GM21576 (cell line): Measurements from ENCODE around the gene DUSP3.
A peak's percentile ranks its signal among the peaks of the same experiment; 100 is the strongest.
"Not testable (repeated sequence)": the region's sequence is repeated elsewhere in the genome, so short reads cannot be mapped to it uniquely, and the experiment has no call there.

Experiments used
- ATAC-seq: cut with Tn5 transposase; IDR thresholded peaks from one replicate; pipeline ENCODE4 v1.9.1; 2021; ENCODE audit warnings: mild to moderate bottlenecking, moderate library complexity; ENCODE audit not compliant: unreplicated experiment

The DUSP3 gene

DNA sequence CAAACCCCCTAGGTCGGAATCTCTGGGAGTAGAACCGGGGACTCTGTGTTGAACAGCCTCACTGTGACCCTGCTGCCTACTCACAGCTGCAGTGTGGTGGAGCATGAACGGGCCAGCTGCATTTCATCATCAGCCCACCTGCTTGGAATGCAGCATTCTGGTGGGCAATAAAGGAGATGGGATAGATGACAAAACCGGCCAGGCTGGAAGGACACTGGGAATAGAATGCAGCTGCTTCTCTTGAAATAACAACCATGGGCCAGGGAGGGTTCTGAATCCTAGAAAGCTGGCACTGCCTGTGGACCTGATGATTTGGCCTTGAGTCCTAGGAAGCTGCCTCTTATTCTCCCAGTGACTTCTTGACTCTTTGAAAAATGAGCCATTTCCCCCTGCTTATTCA, 25.0 kb upstream of the DUSP3 start:
- no peak for ATAC-seq

DNA sequence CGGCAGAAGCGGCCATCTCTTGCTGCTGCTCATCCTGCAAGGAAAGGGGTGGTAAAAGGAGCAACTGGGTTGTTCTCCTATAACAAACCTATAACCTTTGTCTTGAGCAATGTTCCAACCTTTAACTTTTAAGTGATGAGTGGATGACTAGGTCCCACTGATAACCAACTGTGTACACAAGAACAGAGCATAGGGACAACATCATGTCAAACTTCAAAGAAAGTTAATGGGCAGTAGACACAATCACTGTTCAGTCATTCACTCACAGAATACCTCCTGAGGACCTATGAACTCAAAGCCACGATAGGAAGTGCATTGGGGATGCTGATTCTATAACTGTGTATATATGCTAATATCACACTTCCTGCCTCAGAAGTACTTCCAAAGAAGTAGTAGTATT, 23.1 kb upstream of the DUSP3 start:
- no peak for ATAC-seq

DNA sequence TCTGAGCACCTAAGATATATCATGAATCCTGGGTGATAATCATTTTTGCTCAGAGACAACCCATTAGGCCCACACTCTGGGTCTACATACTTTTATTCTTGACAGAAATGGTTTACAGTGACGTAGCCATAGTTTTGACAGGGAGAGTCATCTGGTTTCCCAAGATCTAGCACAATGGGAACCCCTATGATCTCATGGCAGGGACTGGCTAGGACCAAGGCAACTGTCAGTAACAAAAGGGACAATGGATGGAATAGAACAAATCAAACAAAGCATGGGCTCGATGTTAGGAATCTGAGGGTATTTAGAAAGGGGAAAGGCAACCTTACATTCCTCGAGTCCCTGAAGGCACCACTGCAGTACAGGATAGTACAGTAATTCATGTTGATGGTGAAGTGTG, 22.0 kb upstream of the DUSP3 start:
- ATAC-seq: no peak

DNA sequence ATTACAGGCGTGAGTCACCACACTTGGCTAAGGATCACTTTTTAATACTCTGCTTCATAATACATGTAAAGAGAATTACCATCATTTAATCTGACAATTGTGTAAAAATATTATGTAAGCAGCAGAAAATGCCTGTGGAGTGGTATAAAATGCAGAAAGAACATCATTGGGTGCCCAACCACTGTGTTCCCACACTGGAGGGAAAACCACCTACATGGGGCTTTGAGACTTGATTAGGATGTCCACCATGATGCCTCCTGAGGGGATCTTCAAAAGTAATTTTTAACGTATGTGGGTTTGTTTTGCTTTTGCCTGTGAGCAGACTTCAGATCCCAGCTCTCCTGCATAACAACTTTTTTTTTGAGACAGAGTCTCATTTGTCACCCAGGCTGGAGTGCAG, 20.3 kb upstream of the DUSP3 start:
- no peak for ATAC-seq

DNA sequence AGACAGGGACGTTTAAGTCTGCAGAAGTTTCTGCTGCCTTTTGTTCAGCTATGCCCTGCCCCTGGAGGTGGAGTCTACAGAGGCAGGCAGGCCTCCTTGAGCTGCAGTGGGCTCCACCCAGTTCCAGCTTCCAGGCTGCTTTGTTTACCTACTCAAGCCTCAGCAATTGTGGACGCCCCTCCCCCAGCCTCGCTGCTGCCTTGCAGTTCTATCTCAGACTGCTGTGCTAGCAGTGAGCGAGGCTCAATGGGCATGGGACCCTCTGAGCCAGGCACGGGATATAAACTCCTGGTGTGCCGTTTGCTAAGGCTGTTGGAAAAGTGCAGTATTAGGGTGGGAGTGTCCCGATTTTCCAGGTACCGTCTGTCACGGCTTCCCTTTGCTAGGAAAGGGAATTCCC, 19.2 kb upstream of the DUSP3 start:
- not testable (repeated sequence) for ATAC-seq

DNA sequence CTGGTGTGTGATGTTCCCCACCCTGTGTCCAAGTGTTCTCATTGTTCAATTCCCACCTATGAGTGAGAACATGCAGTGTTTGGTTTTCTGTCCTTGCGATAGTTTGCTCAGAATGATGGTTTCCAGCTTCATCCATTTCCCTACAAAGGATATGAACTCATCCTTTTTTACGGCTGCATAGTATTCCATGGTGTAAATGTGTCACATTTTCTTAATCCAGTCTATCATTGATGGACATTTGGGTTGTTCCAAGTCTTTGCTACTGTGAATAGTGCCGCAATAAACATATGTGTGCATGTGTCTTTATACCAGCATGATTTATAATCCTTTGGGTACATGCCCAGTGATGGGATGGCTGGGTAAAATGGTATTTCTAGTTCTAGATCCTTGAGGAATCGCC, 13.9 kb upstream of the DUSP3 start:
- not testable (repeated sequence) for ATAC-seq

DNA sequence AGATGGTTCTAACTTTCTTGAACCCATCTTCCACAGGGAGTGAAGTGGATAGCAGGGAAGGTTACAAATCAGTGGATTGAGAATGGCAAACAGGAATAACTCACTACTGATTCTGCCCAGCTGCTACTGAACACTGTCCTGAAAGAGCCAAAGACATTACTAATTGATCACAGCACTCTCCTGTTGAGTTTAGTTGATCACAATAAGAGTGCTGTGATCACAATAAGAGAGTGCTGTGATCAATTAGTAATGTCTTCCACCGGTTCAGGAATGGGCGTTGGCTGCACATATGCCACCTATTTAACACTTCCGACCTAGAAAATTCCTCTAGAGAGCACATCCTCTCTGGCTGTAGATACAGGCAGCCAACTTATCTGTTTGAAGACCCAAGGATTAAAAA, 12.8 kb upstream of the DUSP3 start:
- ATAC-seq: no peak

DNA sequence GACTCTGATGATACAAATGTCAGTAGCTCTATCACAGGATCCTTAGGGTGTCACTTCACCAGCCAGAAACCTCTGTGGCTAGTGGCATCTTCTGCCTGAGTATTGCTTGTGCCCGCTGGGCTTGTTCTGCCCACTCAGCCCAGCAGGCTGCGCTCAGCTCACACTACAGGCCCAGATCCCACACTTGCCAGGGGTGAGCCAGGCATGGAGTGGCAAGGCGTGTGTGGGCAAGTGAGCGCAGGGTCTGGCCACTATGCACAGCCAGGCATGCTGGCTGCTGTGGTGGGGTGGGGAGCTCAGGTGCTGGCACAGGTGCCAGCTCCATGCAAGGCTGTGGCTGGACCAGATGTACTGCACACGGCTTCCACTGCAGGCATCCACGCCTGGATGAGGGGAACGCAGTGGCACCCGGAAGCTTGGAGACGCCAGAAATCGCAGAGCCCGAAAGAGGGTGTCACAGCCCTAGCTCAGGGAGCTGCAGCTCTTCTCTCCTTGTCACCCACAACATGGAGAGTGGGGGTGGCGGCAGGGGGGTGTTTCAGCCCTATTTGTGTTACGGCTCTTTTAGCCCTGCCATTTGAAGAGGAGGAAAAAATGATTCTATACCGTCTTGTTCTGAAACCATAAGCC, 11.6 kb upstream of the DUSP3 start:
- no peak for ATAC-seq

DNA sequence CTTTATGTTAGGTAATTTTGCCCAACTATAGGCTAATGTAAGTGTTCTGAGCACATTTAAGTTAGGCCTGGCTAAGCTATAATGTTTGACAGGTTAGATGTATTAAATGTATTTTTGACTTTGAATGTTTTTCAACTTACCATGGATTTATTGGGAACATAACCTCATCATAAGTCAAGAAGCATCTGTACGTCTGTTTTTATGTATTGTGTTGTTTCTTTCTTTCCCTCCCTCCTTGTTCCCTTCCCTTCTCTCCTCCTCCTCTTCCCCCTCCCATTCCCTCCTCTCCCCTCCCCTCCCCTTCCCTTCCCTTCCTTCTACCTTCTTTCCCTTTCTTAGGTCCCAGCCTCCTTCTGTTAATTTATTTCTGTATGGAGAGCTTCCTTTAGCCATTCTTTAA, 10.7 kb upstream of the DUSP3 start:
- no peak for ATAC-seq

DNA sequence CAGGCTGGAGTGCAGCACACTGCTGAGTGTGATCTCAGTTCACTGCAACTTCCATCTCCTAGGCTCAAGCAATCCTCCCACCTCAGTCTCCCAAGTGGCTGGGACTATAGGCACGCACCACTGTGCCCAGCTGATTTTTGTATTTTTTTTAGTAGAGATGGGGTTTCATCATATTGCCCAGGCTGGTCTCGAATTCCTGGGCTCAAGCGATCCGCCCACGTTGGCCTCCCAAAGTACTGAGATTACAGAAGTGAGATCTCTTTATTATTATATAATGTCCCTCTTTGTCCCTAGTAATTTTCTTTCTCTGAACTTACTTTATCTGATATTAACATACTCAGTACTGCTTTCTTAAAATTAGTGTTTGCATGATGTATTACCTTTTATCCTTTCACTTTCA, 9.8 kb upstream of the DUSP3 start:
- no peak for ATAC-seq

DNA sequence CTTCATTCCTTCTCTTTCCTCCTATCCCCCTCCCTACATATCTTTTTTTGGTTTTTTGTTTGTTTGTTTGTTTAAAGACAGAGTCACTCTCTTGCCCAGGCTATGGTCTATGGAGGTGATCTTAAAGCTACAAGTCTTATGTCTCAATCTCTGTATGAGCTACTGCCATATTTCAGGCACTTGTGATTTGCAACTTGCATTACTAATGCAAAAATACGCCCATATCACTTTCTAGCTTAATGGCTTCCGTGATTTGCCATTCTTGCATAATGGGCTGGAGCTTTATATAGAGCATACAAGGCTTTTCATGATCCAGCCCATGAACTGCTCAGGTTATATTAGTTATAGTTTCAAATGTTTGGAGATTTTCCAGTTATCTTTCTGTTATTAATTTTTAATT, 9.0 kb upstream of the DUSP3 start:
- ATAC-seq: no peak

DNA sequence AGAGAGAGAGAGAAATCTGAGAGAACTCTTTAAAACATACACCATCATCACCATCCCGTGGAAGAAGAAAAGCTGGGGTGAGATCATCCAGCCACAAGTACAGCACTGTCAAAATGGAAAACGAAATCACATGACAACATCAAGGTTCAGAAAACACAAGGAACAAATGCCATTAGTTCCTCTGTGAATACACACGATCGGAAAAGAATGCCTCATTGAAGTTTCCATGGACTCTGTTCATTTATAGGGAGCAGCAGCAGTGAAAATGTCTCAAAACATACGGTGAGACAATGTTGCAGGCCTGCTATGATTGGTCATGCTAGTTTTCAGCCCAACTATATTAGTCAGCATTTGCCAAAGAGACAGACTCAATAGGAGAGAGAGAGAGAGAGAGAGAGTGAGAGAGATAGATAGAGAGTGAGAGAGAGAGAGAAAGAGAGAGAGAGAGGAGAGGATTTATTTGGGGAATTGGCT, 5.9 kb upstream of the DUSP3 start:
- no peak for ATAC-seq

DNA sequence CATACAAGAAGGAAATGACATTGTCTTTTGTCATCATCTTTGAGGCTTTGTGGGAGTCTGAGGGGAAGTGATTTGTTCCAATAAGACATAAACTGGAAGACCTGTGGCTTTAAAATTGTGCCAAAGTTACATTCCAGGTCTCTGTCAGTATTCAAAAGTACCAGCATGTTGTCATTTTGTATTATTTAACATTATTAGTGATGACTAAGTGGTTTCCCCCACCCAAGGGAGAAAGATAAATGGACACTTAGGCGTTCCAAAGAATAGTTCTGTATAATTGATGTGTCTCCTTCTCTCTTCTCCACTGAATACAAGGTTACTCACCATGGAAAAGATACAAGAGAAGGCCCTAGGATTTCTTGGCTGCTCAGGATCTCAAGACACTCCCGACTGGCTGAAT, 5.3 kb upstream of the DUSP3 start:
- ATAC-seq: no peak

DNA sequence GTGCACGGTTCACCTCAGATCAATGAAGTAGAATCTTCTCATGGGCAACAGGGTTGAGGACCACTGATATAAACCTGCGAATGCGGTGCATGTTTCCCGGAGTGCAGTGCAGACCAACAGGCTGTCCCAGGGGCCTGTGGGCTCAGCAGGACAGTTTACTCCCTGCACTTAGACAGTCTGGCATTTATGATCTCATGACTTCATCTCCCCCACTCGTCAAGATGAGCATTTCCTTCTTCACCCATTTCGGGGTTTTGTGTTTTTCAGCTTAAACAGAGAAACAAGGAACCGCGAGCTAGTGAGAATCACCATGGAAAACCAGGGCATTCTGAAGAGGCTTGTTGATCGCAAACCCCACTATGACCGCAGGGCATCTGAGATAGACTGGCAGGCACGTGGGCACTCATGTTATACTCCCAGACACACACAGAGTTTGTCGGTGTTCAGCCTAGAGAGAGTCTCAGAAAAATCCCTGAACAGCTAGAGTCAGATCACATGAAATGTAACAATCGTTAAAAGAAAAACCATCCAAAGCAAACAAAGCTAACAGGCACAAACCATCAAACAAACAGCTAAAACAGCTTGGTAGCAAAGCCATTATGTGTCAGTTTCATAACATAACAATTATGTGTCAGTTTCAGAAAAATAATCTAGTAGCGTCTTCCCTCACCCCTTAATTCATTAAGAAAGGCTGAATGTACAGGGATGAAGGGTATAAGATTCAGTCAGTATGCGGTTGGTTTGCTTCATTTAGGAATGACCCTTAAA, 4.3 kb upstream of the DUSP3 start:
- no peak for ATAC-seq

DNA sequence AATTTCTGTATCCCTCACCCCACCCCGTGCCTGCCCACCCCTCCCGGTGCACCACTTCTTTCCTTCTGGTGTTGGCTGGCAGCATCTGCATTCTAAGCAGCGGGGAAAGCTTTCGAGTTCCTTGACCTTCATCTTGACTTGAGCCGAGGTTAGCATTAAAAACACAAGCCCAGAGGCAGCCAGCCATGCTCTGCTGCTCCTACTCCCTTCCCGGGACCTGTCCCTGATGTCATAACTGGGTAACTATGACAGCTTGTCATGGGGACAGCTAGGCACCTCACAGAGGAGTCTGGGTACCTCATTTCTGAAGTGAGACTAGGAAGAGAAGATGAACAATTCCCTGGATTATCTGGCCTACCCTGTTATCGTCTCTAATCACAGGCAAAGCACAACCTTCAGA, 1.4 kb upstream of the DUSP3 start, which contains the start of gene CFAP97D1:
Gene CFAP97D1, plus strand, starts transcription at position 301 of the 400 bp plus-strand sequence. Its CDS starts 28 bp downstream, at position 329.
- no peak for ATAC-seq

DNA sequence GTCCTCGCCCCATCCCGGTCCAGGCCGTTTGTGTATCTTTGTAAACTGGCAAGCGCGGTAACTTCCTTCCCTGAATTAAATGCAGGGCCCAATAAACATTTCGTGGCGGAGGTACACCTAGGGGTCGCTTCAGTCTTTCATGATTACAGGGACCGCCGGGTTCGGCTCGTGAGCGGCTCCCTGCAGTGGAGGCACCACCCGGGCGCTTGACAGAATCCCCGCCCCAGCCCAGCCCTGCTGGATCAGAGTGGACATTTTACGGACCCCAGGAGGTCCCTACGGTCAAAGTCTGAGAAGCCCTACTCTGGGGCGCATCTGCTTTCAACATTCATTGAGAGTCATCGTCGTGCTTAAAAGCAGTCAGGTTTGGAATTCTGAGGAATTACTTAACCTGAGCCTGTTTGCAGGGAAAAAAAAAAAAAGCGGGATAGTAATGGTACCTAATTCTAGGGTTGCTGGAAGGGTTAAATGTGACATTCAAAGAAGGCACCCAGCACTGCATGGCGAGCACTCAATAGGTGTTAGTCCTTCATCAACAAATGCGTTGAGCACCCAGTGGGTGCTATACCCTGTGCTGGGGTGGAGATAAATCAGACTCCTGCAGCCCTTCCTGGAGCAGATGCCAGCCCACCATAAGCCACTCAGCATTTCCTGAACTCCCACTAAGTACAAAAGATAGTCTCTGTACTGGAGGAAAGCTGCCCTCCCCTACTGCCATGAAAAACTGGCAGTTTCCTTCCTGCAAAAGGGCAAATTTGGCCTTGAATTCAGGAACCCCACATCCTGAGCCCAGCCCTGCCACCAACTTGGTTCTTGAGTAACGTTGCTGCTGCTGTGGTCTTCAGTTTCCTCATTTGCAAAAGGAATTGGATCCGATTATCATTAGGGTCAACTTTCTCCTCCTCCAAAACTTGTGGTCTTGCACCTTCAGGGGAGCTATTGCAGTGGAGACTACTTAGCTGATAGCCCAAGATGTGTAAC, 658 bp upstream of the DUSP3 start:
- ATAC-seq: peak; percentile 13

DNA sequence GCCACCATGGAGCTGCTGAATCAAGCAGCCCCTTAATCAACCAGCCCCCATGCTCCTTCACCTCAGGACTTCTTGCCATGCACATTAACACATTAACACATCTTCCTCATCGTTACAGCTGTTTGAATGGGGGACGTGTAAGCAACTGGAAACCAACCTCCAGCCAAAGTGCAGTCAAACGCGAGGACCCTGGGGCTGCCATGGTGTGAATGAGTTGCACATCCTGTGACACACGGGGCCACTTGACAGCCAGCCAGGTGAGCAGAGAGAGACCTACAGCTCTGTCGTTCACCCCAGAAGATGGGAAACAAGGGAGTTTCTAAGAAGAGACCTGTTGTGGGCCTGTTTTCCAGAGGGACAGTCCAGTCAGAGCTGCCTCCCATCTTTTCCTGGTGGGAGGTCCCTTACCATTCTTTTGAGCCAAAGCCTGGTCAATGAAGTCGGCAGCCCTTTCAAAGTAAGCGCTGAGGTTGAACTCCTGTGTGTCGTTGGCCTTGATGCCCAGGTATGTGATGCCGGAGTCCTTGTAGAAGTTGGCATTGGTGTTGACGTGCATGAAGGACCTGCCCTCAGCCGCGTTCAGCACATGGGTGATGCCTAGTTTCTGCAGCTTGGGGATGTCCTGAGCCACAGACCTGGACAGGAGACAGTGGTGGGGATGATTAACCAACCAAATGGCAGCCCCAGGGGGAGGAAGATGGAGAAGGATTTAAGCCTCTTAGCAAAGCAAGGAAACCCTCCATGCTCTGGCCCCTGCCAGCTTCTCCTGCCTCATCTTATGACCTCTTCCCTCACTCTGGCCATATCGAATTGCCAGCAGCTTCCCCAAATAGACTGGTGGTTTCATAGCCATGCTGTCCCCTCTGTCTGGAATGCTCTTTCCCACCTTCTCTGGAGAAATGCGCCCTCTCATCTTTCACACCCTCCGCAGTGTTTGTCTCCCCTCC, 4.2 kb downstream of the DUSP3 start:
- ATAC-seq: no peak

DNA sequence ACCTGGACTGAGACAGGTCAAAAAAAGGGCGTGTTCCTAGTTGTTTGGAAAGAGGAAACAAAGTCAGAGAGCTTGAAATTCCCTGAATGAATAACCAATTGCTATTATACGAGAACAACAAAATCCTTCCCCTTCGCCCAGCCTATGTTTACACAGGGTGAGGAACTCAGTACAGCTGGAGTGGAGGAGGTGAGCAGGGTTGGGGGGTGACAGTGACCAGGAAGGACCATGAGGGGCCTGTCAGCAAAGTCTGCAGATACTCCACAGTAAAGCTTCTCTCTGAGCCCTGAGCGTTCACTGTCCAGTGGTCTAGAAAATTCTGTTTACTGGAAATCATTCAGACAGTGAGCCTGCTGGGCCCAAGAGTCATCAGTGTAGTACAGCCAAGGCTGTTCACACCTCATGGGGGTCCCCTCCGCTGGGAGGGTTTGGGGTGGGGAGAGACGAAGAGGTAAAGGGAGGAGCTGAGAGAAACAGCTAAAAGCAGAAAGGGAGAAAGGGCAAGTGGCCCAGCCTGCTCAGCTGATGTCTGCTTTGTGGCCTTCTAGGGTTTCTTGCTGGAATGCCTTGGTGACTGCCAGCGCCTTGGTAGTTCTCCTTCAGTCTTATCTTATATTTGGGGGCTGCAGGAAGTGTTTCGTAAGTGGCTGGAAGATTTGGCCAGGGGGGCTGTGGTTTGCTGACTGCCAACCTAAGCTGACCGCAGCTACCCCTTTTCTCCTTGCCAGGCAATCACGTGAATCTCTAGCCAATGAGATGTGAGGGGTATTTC, 5.7 kb downstream of the DUSP3 start:
- ATAC-seq: no peak

DNA sequence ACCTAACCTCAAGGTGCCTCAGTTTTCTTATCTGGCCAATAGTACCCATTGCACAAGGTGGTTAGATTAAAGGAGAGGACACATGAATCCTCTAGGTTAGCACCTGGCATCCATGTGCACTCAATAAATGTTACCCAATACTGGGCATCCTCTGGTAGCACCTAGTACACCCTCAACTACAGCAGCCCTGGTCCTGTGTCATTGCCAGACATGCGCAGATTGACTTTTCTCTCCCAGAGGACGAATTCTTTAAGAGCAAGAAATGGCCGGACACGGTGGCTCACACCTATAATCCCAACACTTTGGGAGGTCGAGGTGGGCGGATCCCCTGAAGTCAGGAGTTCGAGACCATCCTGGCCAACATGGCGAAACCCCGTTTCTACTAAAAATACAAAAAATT, 7.3 kb downstream of the DUSP3 start:
- ATAC-seq: no peak
